GM18873 (cell line): ENCODE data around the gene FLNB.
"Not testable (repeated sequence)": the region's sequence is repeated elsewhere in the genome, so short reads cannot be mapped to it uniquely, and the experiment has no call there.

ENCODE experiments used
- ATAC-seq: cut with Tn5 transposase; IDR thresholded peaks from one replicate; pipeline ENCODE4 v1.9.1; 2021; ENCODE audit warnings: mild to moderate bottlenecking, moderate library complexity, moderate number of reproducible peaks; ENCODE audit not compliant: unreplicated experiment, low FRiP score

Gene FLNB

DNA sequence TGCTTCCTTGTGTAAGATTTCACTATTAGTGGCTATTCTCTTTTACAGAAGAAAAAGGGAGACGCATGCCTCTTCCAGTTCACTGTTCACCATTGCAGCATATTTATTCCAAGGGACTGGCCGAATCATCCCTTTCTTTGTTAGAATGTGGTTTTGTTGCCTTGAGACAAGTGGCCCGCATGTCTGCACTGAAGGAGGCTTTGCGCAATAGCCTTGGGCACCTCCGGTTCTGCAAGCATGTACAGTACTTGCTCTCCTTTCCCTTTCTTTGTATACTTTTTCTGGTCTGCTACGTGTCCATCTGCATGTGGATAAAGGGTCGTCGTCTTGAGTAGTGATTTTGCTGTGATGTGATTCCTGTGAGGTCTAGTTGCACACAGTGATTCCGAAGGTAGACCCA is 43.0 kb downstream of the FLNB start:
- no peak for ATAC-seq

DNA sequence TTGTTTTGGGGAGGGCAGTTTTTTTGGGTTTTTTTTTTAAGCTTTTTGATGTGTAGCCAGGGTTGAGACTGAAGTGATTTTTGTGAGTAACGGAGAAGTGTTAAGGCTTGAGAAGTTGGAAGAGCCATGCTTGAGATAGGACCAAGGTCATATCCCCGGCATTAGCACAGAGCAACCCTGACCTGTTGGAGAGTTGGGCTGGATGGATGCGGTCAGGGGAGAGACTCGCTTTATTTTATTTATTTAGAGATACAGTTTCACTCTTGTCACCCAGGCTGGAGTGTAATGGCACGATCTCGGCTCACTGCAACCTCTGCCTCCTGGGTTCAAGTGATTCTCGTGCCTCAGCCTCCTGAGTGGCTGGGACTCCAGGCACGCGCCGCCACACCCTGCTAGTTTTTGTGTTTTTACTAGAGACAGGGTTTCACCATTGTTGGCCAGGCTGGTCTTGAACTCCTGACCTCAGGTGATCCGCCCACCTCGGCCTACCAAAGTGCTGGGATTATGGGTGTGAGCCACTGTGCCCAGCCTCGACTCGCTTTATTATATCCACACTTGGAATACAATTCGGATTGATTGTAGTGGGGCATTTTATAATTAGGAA is 43.5 kb downstream of the FLNB start:
- ATAC-seq: not testable (repeated sequence)

DNA sequence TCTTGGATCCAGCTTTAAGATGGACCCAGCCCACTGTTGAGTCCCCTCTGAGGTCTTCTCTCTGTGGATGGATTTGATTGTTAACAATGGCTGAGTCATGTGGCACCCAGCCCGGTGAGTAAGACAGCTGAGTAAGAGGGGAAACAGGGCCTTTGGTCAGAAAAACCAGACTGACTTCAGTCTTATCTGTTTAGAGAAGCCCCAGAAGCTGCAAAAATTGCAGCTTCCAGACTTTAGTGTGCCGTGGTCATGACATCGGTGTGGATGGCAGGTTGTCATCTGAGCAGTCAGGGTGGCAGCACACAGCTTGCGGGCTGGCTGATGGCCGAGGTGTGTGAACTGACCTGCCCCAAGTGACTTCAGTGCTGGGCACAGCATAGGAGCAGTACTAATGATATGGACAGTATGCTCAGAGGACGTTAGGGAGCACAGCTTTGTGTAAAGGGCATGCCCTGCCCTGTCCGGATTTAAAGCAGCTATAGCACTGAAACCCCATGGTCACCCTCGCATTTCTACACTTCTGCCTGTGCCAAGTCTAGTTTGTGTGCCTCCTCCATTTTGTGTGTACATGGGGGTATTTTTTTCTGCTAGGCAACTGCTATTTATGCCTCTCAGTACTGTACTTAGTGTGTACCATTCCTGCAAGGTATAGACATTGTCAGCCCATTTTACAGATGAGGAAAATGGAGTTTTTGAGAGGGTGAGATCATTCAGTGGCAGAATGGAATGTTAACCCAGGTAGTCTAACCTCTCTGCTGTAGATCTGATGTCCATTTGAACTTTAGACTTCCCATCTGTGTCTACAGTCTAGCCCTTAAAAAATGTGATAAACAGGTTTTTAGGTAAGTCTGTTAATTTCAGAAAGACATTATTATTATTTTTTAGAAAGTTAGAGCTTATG is 44.4 kb downstream of the FLNB start:
- no peak for ATAC-seq

DNA sequence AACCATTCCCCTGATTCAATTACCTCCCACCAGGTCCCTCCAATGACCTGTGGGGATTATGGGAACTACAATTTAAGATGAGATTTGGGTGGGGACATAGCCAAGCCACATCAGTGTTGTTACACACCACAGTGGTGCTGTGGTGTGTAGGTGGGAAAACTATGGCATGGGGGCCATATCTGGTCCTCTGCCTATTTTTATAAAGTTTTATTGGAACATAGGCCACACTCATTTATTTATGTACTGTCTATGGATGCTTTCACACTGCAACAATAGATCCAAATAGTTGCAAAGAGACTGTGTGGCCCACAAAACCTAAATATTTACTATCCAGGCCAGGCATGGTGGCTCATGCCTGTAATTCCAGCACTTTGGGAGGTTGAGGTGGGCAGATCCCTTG is 46.4 kb downstream of the FLNB start:
- no peak for ATAC-seq

DNA sequence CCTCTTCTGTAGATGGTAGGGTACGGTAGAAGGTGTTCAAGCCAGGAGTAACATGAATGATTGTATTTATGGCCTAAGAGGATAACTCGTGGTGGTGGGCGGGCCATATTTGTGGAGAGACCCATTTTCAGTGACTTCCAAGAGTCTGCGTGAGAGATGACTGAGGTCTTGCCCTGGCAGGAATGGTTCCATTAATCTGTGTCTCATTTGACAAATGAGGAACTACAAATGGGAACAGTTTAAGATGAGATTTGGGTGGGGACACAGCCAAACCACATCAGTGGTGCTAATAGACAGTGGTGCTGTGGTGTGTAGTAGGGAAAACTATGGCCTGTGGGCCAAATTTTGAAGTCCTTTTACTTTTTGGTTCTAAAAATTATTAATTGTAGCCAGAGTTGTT is 47.1 kb downstream of the FLNB start:
- no peak for ATAC-seq

DNA sequence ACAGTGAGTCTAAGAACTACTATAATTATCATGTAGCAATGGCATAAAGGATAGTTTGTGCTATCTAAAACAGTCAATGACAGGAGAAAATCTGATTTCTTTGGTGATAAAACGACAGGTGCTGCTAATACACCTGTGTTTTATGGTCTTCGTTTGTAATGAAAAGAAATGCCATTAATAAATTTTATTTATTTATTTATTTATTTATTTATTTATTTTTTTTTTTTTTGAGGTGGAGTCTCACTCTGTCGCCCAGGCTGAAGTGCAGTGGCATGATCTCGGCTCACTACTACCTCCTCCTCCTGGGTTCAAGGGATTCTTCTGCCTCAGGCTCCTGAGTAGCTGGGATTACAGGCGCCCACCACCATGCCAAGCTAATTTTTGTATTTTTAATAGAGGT is 47.7 kb downstream of the FLNB start:
- not testable (repeated sequence) for ATAC-seq

DNA sequence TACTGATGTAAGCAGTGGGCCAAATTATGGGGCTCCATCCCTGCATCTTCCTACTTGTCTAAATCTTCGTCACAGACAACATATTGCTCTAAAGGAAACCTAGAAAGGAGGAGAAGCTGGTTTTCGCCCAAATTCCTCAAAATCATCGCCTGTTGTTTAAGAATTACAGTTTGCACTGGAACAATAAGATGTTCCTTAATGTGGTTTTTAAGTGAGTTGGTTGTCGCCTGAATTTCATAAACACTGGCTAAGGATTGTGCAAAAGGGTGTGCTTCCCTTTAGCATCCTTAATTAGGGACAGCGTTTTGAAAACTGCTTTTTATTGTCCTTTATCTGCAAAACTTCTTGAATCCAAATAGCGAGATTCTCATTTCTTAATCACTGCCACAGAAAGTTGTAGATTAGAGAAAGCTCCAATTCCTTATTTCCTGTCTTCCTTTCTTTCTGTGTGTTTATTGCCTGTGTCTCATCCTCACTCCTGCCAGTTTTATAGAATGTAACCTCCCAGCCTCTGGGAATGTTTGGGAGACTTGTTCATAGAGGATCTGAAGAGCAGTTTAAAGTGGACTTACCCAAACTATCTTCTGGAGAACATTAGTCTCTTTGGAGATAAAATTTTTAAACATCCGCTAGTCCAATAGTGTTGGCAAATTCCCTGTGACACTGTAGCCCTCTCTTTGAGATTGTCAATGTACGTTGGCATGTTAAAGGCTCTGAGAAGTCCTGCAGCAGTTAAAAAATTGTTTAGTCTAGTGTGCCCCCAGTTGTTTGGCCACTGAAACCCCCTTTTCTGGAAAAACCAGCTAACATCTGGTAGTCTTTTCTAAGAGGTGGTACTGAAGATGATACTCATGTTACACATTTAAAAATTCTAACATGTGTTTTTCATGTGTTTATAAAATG is 50.4 kb downstream of the FLNB start:
- no peak for ATAC-seq

DNA sequence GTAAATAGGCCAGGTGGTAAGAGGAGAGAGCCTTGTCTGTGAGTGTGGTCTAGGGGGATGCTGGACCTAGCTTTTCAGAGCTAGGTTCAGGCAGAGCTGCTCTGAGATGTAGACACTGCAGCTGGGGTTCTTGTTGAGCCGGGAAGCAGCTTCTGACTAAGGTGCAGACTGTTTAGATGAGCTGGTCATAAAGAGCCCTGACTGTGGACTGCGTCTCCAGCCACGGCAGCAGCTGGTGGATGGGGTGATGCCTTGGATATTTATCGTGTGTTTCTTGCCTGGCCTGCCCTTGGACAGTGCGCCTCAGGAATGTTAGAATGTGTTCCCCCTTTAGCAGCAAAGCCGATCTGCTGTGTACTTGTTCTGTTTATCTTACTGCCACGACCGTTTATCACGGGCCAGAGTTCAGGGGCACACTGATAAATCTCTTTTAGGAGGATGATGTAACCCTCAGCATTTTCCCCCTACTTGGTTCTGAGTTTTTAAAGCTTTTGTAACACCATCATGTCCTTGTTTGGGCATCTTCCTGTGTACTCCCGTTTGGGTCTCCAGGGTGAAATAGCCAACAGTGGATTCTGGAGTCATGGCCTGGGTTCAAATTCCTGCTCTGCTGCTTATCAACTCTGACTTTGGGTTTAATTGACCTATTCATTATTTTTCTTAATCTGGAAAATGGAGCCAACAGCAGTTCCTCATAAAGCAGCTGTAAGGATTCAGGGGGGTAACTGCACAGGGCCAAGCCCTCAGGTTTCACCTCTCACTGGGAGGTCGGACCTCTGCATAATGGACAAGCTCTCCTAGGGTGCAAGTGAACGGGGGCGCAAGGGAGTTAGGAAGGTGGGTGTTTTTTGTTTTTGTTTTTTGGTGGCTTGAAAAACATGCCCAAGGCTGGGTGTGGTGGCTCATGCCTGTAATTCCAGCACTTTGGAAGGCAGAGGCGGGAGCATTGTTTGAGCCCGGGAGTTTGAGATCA is 51.4 kb downstream of the FLNB start:
- ATAC-seq: no peak

DNA sequence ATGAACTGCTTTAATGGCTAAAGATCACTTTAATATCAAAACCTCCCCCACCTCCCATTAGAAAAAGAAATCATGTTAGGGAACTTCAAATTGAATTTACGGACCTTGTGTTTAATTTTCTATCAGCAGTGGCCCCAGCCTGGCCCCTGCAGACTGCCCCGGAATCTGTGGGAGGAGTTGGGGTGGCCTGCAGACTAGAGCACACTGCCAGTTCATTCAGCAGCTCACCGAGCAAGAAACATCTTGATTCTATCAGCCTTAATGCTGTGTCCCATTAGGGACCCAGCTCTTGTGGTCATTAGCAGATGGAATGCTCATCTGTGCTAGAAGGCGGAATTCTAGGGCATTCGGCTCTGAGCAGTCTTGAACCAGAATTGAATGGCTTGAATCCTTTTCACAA is 54.2 kb downstream of the FLNB start:
- no peak for ATAC-seq

DNA sequence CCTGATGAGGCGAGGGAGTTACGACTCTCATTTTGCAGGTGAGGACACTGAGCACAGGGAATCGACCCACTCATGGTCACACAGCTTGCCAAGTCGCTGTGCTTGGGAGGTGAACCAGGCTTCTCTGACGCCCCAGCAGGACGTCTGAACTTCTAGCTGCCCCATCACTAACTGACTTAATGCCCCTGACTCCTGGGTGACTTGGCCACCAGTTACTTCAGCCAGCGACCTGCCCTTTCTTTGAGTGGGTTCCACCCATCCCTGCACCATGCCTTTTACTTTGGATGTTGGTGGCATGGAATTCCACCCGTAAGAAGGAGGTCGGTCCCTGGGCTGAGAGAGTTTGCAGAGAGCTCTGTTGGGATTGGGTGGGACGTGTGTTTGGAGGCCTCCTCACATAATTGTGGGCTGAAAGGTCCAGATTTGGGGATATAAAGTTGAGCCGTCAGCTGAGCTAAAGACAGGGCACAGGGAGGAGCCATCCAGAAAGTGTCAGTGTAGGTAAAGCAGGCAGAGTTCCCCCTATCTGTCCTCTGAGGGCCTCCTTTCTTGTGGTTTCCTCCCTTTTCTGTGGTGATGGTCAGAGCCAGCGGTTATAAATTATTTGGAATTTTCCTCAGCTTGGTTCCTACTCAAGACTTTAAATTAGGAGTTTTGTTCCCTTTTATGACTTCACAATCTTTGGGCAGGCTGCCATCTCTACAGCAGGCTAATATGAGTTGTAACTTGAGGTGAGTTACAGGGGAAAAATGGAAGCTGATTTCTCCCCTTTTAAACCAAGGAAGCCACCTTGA is 55.0 kb downstream of the FLNB start:
- no peak for ATAC-seq

DNA sequence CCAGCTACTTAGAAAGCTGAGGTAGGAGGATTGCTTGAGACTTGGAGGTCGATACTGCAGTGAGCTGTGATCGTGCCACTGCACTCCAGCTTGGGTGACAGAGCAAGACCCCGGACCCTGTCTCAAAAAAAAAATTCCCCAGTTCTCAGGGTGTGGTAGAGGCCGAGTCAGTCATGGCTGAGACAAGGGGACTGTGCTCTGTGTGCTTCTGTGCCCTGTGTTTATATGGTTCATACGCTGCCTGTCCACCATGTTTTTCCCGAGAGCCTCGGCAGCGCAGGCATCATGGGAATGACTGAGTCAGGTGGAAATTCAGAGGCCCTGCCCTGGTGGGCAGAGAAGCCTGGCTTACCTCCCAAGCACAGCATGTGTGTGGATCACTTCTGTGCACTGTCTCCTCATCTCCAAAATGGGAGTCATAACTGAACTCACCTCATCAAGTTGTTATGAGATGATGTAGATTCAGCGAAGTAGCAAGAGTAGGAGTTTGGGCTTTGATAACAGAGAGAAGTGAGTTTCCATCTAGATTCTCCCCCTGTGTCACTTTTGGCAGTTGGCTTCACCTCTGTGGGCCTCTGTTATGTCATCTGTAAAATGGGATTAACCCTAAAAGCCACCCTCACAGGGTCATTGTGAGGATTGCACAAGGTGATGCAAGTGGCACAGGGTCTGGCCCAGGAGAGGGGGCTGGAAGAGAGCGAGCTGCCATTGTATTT is 56.9 kb downstream of the FLNB start:
- no peak for ATAC-seq

DNA sequence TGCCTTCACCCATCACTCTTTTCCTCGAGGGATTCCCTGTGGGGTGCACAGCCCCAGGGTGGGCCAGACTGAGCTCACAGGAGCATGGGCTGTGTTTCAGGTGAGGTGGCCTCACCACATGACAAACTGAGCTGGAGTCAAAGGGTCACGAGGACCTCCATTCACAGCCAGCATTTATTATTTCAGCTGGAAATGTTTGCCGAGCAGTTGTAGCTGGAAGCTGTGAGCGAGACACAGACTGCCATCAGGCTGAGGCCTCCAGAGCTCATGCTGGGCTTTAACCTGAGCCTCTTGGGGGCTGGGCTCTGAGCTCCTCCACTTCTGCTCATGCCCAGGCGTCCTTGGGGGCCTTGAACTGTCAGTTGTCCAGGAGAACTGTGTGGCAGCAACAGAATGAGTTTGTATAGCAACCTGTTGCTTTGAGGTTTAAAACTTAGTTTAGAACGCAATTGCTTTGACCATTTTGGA is 57.5 kb downstream of the FLNB start:
- no peak for ATAC-seq

DNA sequence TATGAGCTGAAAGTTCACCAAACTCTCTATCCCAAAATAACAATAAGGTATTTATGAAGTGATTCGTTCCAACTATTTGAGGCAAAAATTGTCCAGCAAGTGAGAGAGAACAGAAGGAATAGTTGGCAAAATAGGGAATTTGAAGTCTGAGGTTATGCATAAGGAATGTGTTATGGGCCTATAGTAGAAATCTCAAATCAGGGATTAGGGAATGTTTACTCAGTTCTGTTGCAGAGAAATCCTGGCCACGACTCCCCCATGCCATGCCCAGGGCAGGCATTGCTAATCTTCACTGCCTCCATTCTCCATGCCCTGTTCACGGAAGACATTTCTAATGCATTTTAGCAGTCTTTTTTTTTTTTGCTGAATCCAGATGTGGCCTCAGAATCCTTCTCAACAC is 58.6 kb downstream of the FLNB start:
- no peak for ATAC-seq

DNA sequence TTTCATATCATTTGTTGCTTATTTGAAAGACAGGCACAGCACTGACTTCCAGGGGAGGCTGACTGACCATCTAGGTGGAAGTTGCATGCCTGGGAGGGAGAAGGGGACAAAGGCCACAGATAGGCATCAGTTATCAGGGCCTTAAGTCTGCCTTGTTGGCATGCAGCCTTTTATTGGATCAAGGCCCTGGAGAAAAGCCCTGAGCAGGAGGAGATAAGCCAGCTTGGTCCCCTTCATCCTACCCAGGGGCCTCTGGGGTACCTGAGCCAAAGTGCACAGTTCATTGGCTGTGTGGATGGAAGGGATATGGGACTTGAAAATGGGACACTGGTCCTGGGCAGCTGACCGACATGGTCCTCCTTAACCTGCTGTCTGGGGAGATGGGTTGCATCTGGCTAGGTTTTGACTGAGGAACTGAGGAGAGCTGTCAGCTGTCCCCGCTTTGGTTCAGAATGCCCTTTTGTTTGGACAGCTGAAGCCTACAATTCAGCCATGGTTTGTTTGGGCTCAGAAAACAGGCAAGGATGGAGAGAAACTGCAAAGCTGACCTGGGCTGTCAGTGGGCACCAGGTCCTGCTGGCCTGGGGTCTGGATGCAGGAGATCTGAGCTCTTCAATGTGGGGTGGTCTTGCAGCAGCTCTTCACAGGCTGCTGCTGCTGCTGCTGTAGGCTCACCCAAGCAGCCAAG is 60.0 kb downstream of the FLNB start:
- no peak for ATAC-seq

DNA sequence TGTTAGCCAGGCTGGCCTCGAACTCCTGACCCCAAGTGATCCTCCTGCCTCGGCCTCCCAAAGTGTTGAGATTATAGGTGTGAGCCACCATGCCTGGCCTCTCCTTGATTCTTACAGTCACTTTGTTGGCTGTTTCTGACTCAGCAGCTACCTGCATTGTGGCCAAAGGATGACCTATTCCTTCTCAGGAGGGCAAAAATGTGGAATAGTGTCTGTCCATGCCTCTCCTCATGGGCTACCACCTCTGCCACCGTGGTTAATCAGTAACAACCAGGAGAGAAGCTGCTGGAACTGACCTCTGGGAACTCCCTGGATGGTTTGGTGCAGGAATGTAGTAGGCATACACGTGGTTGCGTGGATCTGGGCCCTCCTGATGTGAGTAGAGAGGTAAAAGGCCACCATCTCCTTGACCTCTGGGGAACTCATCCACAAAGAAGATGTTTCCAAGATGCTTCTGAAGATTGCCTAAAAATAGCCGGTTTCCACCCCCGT is 63.3 kb downstream of the FLNB start:
- no peak for ATAC-seq

DNA sequence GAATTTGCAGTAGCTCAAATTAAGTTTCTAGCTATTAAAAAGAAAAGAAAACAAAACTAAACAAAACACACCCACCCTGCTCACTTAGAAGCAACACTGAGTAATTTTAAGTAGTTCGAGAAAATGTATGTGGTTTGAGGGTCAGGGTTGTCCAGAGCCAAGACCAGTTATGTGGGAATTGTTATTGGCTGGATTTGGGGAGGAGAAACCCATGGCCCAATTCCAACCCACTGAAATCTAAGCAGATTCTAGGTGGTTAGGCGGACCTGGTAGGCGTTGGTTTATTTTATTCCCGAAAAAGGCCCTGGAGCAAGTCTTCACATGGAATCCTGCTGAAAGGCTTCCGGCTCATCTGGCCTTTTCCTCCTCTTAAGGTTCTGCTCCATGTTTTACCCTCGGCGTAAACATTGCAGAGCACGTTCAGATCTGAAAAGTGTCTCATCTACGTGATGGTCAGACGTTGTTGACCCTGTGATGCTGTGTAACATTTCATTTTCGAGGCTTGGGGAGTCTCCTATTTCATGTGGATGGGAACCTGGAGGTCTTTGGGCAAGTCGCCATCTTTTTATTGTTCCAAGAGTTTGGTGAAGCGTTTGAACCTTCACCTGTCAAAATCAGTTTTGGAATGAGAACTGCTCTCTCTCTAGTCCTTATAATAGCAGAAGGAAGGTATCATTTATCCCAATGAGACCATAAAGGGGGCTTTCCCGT is 64.0 kb downstream of the FLNB start:
- ATAC-seq: no peak

DNA sequence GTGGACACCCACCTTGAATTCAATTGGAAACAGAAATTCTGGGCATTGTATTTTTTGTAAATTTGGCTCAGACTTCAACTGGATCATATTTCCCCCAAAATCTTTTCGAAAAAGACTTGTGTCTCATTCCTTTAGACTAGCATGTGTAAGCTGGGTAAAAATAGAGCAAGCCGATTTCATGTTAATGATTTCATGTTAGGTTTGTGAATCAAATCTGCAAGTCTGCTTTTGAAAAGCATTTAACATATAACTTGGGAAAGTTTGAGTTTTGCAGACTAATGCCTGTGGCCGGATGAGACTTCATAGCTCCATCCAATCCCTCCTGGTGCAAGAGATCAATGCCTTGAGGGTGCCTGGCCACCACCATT is 64.5 kb downstream of the FLNB start:
- ATAC-seq: no peak
